Gastrocnemius medialis (tissue), 4 donors: ENCODE measurements around the gene PKNOX2. TPM values are rescaled to one million over a fixed set of nuclear protein-coding genes. Genes with fewer than 3 reads are reported as not detected.

Experiments used
- ATAC-seq, 2 donors: fragments of 150-250 bp; one replicate each; pipeline ENCODE4 v1.9.1; 2016
- DNase-seq, 2 donors: peaks; one replicate each; pipeline ENCODE4 v3.0.0-alpha.2; 2019
- H3K27ac ChIP-seq, 4 donors: fragments of 200-600 bp; sonication (generic); 1 replicate in 1 of 4; 2 replicates in 3 of 4; pipeline ENCODE4 v1.5.1; 2016 to 2018; ENCODE audit warnings: mild to moderate bottlenecking in 2 of 4, moderate library complexity in 1 of 4
- H3K27me3 ChIP-seq, 3 donors: fragments of 200-600 bp; sonication (generic) in 2 of 3; 1 replicate in 1 of 3; 2 replicates in 2 of 3; pipeline versions ENCODE4 v1.5.1 to v1.6.0; 2016 to 2019; ENCODE audit warnings: mild to moderate bottlenecking in 1 of 3, moderate library complexity in 1 of 3
- H3K36me3 ChIP-seq, 2 donors: fragments of 200-600 bp; sonication (generic) in 1 of 2; one replicate each; pipeline ENCODE4 v1.5.1; 2017 to 2018
- H3K4me1 ChIP-seq, 2 donors: fragments of 200-600 bp; sonication (generic) in 1 of 2; one replicate each; pipeline ENCODE4 v1.5.1; 2016 to 2017; ENCODE audit warnings: mild to moderate bottlenecking in 2 of 2
- H3K4me3 ChIP-seq, 4 donors: fragments of 200-600 bp; sonication (generic) in 3 of 4; 1 replicate in 1 of 4; 2 replicates in 3 of 4; pipeline ENCODE4 v1.5.1; 2016 to 2019; ENCODE audit warnings: mild to moderate bottlenecking in 2 of 4
- H3K9me3 ChIP-seq, 3 donors: fragments of 200-600 bp; sonication (generic) in 2 of 3; 1 replicate in 1 of 3; 2 replicates in 2 of 3; pipeline ENCODE4 v1.5.1; 2016 to 2019
- POLR2A ChIP-seq, 2 donors: fragments of 450-650 bp; IDR thresholded peaks; one replicate each; pipeline ENCODE4 v1.6.1; 2017; ENCODE audit warnings: antibody characterized with exemption in 2 of 2, mild to moderate bottlenecking in 2 of 2, moderate library complexity in 2 of 2
- in situ Hi-C, 4 donors: fragments of 200-750 bp; cut with MboI; loops; one replicate each; pipeline versions ENCODE4 v1.15.0 to v1.8.0; 2017; ENCODE audit warnings: low sequenced_read_pairs in 4 of 4
- intact Hi-C: fragments of 100-400 bp; cut with DNase I; formaldehyde crosslinking; loops from one replicate; pipeline ENCODE4 v1.15.1; 2023; ENCODE audit warnings: low total_unique reads
- total RNA-seq, 4 donors: library from RNA; depleted of rRNA; stranded (reverse); fragments of >200 nt; gene quantifications; one replicate each; pipeline versions ENCODE4 v1.1.0 to v1.2.3, GENCODE V29; 2016
- TF ChIP-seq, protein P1 (sequence below), 5 experiments: fragments of 450-650 bp in 3 of 5; fragments of 200-600 bp in 2 of 5; sonication (generic) in 2 of 5; IDR thresholded peaks in 4 of 5; conservative IDR thresholded peaks in 1 of 5; 1 replicate in 4 of 5; 2 replicates in 1 of 5; pipeline ENCODE4 v1.5.1; 2016 to 2019; ENCODE audit warnings: antibody characterized with exemption in 5 of 5, mild to moderate bottlenecking in 3 of 5, moderate library complexity in 3 of 5

PKNOX2 gene
- total RNA-seq, 4 donors from 2014 or later, result 3.7 to 11.7 (median 6.0) TPM

DNA sequence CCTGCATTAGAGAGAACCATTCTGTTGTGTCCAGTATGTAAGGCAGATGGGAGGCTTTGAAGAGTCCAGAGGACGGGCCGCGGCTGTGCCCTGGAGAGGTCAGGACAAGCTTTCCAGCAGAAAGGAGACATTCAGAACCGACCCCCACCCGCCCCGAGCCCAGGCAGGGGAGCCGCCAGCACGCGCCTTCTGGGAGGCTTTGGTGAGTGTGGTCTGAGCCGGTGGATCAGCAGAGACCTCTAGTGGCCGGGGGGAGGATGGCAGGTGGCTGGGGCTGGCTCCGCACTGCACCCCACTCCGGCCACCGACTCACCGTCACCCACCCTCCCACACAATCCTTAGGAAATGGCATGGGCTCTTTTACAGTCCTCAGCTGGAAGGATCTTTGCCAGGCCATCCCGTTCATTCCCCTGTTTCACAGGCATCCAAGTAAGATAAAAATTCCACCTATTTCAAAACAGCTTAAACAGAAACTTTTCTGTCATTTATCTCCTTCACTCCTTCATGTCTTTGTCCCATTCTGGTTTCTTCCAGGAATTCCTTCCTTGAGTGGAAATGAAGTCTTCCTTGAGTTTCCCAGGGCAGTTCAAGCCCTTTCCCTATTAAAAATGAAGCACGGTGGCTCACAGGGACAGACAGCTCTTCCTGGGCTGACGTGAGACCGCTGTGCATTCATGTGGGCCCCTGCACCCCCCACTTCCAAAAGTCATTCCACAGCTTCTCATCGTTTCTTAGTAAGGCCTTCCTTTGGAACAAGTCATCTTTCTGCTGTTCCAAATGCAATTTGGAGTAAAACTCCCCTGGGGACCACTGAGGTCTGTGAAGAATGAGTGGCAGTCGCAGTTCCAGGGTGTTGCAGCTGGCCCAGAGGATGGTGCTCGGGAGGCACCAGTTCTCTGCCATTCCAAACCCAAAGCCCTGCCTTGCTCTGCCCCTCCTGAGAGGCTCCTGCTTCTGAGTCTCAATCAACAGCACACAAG lies 240.6 kb downstream of the PKNOX2 start:
- in situ Hi-C loops, result loop anchor here in 1 of 4 donors (10.0 kb wide), 1 partner anchor 240 kb away; the partner anchor contains the start of gene PKNOX2

DNA sequence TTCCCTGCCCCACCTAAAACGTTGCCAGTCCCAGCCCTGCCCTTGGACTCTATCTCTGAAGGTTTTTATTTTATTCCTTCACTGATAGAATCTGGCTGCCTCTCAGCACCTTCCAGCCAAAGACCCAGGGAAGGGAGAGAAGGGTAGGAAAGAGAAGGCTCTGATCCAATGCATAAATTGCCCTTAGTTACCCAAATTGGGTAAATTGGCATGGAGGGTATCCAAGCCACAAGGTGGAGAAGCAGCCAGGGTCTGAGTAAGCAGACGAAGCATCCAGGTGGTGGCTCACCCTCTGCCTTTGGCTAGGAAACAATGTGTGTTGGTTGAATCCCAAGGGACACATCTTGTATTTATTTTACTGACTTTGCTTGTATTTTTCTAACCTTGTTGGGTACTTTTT lies 242.5 kb downstream of the PKNOX2 start:
- H3K4me3 ChIP-seq, result no peak overlapping the region
- no peaks in the 10 kb centered on the region for H3K36me3 ChIP-seq
- TF ChIP-seq, protein P1, sequence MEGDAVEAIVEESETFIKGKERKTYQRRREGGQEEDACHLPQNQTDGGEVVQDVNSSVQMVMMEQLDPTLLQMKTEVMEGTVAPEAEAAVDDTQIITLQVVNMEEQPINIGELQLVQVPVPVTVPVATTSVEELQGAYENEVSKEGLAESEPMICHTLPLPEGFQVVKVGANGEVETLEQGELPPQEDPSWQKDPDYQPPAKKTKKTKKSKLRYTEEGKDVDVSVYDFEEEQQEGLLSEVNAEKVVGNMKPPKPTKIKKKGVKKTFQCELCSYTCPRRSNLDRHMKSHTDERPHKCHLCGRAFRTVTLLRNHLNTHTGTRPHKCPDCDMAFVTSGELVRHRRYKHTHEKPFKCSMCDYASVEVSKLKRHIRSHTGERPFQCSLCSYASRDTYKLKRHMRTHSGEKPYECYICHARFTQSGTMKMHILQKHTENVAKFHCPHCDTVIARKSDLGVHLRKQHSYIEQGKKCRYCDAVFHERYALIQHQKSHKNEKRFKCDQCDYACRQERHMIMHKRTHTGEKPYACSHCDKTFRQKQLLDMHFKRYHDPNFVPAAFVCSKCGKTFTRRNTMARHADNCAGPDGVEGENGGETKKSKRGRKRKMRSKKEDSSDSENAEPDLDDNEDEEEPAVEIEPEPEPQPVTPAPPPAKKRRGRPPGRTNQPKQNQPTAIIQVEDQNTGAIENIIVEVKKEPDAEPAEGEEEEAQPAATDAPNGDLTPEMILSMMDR (IDR thresholded peaks at IDR 0.05 in 4 of 5, conservative IDR thresholded peaks at IDR 0.05 in 1 of 5), result no peak
- no peak for TF ChIP-seq POLR2A (IDR thresholded peaks at IDR 0.05)
- in situ Hi-C loops, result loop anchor here in 1 of 4 donors (10.0 kb wide), 1 partner anchor 242 kb away; the partner anchor contains the start of gene PKNOX2
- ATAC-seq, result no peak
- no peaks in the 10 kb centered on the region for H3K9me3 ChIP-seq
- DNase-seq, result no peak
- H3K27ac ChIP-seq, result peak overlapping the region; percentile 48 to 96 (median 74)
- intact Hi-C loops, result loop anchor here (10.0 kb wide), 1 partner anchor 798 kb away; no protein-coding TSS in a partner anchor
- H3K27me3 ChIP-seq, result no peaks in the 10 kb centered on the region
- H3K4me1 ChIP-seq, result peaks cover 47 to 54% of the 10 kb centered on the region in 2 donors

More for the DNA sequence above, 240.6 kb downstream of the PKNOX2 start:
- H3K36me3 ChIP-seq, result no peaks in the 10 kb centered on the region
- TF ChIP-seq, protein P1 (IDR thresholded peaks at IDR 0.05 in 4 of 5, conservative IDR thresholded peaks at IDR 0.05 in 1 of 5), result peak; percentile 92 to 99 (median 98)
- no peak for TF ChIP-seq POLR2A (IDR thresholded peaks at IDR 0.05)
- peak overlapping the region; percentile 19 to 42 (median 26) for H3K4me3 ChIP-seq
- peak overlapping the region; percentile 90 to 96 (median 93) for H3K27ac ChIP-seq
- no peaks in the 10 kb centered on the region for H3K27me3 ChIP-seq
- H3K9me3 ChIP-seq, result no peaks in the 10 kb centered on the region
- peak; percentile 68 to 80 for DNase-seq
- ATAC-seq, result peak; percentile 40 to 50
- H3K4me1 ChIP-seq, result peaks cover 56 to 64% of the 10 kb centered on the region in 2 donors
- intact Hi-C loops, result loop anchor here (1.0 to 10.0 kb wide), 7 partner anchors 58 to 800 kb away; partner anchors contain the start of gene PKNOX2

DNA sequence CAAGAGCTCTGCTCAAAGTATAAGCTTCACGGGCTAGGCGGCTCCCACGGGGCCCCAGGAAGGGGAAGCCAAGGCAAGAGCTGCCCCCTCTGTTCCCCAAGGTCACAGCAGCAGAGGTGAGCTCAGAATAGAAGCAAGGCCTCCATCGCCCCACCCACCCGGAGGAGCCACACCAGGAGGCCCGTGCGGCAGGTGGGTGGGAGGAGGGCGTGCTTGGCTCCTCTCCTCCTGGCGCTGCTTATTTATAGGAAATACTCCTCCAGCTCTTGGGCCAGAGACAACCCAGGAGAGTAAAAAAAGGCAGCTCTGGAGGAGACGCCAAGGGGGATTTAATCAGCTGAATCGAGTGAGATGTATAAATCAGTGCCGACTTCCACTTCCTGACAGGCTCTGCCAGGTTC lies 243.8 kb downstream of the PKNOX2 start:
- Histone ChIP-seq H3K36me3 (no peaks in the 10 kb centered on the region), H3K27ac (peak overlapping the region; percentile 48 to 96 (median 74)), H3K27me3 (no peaks in the 10 kb centered on the region), H3K4me3 (no peak overlapping the region), H3K9me3 (no peaks in the 10 kb centered on the region), H3K4me1 (peaks cover 44 to 54% of the 10 kb centered on the region in 2 donors)
- TF ChIP-seq, protein P1 (IDR thresholded peaks at IDR 0.05 in 4 of 5, conservative IDR thresholded peaks at IDR 0.05 in 1 of 5), result no peak
- no peak for ATAC-seq
- in situ Hi-C loops, result loop anchor here in 1 of 4 donors (10.0 kb wide), 1 partner anchor 244 kb away; the partner anchor contains the start of gene PKNOX2
- DNase-seq, result peak in 1 of 2 donors; percentile 44
- intact Hi-C loops, result loop anchor here (1.0 to 10.0 kb wide), 2 partner anchors 60 to 796 kb away; no protein-coding TSS in a partner anchor

DNA sequence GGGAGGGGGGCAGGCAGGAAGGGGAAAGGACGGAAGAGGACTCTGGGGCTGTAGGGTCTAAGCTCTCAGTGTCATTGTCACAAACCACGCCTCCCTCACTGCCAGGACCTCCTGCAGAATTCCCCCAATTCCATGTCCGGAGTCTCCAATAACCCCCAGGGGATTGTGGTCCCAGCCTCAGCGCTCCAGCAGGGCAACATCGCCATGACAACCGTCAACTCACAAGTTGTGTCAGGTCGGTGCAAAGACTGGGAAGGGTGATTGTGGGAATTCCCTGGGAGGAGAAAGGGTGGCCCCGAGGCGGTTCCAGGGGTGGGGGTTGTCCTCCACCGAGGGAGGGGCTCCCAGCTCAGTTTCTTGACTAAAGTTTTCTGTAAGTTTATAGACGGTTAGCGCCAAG lies 245.5 kb downstream of the PKNOX2 start:
- intact Hi-C loops (no loop called here), in situ Hi-C loops (no loop called here)
- DNase-seq (no peak), ATAC-seq (no peak)
- Histone ChIP-seq H3K36me3 (no peaks in the 10 kb centered on the region), H3K4me1 (peaks cover 31 to 36% of the 10 kb centered on the region in 2 donors), H3K27ac (no peak overlapping the region), H3K9me3 (no peaks in the 10 kb centered on the region), H3K4me3 (no peak overlapping the region), H3K27me3 (no peaks in the 10 kb centered on the region)
- TF ChIP-seq, protein P1 (IDR thresholded peaks at IDR 0.05 in 4 of 5, conservative IDR thresholded peaks at IDR 0.05 in 1 of 5), result no peak
- no peak for TF ChIP-seq POLR2A (IDR thresholded peaks at IDR 0.05)
